ENCODE measurements around the gene APOBEC2. TPM values are rescaled to one million over a fixed set of nuclear protein-coding genes. Genes with fewer than 3 reads are reported as not detected.

APOBEC2 gene
- total and polyA plus RNA-seq, 2 of the 13 experiments (the other 11 are each of a cell fraction or from before 2014, with no cell fraction given): 0.09 TPM; not detected in 1

GRCh38 chr6:41023114-41023513, 29.9 kb upstream of the APOBEC2 start (continued):
- no peak for TF ChIP-seq SRSF4 (IDR thresholded peaks at IDR 0.05; ENCODE audit: low read depth, low read length, poor library complexity, severe bottlenecking)
- no peak for TF ChIP-seq CHD4 (IDR thresholded peaks at IDR 0.05; ENCODE audit: borderline replicate concordance, low read length)
- no peak for TF ChIP-seq RBAK (CRISPR knock-in tag; IDR thresholded peaks at IDR 0.05)
- TF ChIP-seq MNT (IDR thresholded peaks at IDR 0.05): no peak
- no peak for TF ChIP-seq ZNF367 (CRISPR knock-in tag; IDR thresholded peaks at IDR 0.05; ENCODE audit: borderline replicate concordance)

- H3K9ac ChIP-seq (ENCODE audit: insufficient read depth, low read depth, low read length): no peak overlapping the region
- no peak for ATAC-seq
- H3K27me3 ChIP-seq (ENCODE audit: control insufficient read depth in 1 of 2, insufficient read depth in 2 of 2, low read length in 2 of 2): no peaks in the 10 kb centered on the region
- ChIA-PET POLR2A (no interaction called here), CTCF (ENCODE audit: low intra/inter-chr PET ratio, low total read pairs) (interaction anchor here (1.2 to 2.9 kb wide), 3 partner anchors 20 to 41 kb away, joined by 3 to 56 read pairs (median 5); no protein-coding TSS in a partner anchor)
- intact Hi-C loops (cut with micrococcal nuclease; ENCODE audit: unreplicated experiment): loop anchor here (5.0 kb wide), 1 partner anchor 179 kb away; no protein-coding TSS in a partner anchor
- TF ChIP-seq RBM39 (IDR thresholded peaks at IDR 0.05; ENCODE audit: low read depth, low read length, poor library complexity, severe bottlenecking): no peak
- no peak for TF ChIP-seq ZNF260 (CRISPR knock-in tag; IDR thresholded peaks at IDR 0.05; ENCODE audit: borderline replicate concordance, low read depth)
- no peak for TF ChIP-seq ZNF20 (CRISPR knock-in tag; IDR thresholded peaks at IDR 0.05)
- TF ChIP-seq PHF5A (CRISPR knock-in tag; IDR thresholded peaks at IDR 0.05; ENCODE audit: low read depth, unreplicated experiment): no peak
- TF ChIP-seq NONO (IDR thresholded peaks at IDR 0.05): no peak
- no peak for TF ChIP-seq NONO (CRISPR knock-in tag; conservative IDR thresholded peaks at IDR 0.05)
- TF ChIP-seq CC2D1A (CRISPR knock-in tag; IDR thresholded peaks at IDR 0.05): no peak
- no peak for TF ChIP-seq SETDB1 (CRISPR knock-in tag; IDR thresholded peaks at IDR 0.05; ENCODE audit: borderline replicate concordance)
- no peak for TF ChIP-seq KDM3A (CRISPR knock-in tag; IDR thresholded peaks at IDR 0.05; ENCODE audit: low read depth)
- TF ChIP-seq WIZ (CRISPR knock-in tag; IDR thresholded peaks at IDR 0.05): no peak
- TF ChIP-seq KLF6 (CRISPR knock-in tag; IDR thresholded peaks at IDR 0.05): no peak
- TF ChIP-seq ZMYM4 (CRISPR knock-in tag; IDR thresholded peaks at IDR 0.05): no peak
- H3K36me3 ChIP-seq (replicated peaks in 1 of 2; ENCODE audit: control insufficient read depth in 1 of 2, insufficient read depth in 2 of 2, low read length in 2 of 2): no peaks in the 10 kb centered on the region
- BruUV-seq (replicated peaks): no TSS peak
- FAIRE-seq: no peak
- no peak overlapping the region for H3K27ac ChIP-seq (ENCODE audit: extremely low read length, insufficient read depth, low read length)
- H3K4me2 ChIP-seq (ENCODE audit: low read depth, low read length): no peak overlapping the region
- no peaks in the 10 kb centered on the region for H3K9me3 ChIP-seq (ENCODE audit: low read length)
- H3K79me2 ChIP-seq (ENCODE audit: insufficient read depth, low read length): no peaks in the 10 kb centered on the region
- H2AFZ ChIP-seq (ENCODE audit: low read length): no peak overlapping the region
- no peaks in the 10 kb centered on the region for H4K20me1 ChIP-seq (ENCODE audit: insufficient read depth, low read length)
- peaks cover 27% of the 10 kb centered on the region for H3K4me1 ChIP-seq (ENCODE audit: insufficient read depth, low read length)
- 92% methylated on average over 3 of the region's 3 CpGs for WGBS (ENCODE audit: low lambda C conversion rate)
- in situ Hi-C loops (cut with HindIII; ENCODE audit: extremely low pct_ligation_motif_present, low pct_unique_long_range_greater_than_20kb): loop anchor here (25.0 kb wide), 1 partner anchor 689 kb away; no protein-coding TSS in a partner anchor
- no peak overlapping the region for H3K4me3 ChIP-seq (replicated peaks in 1 of 3; ENCODE audit: insufficient read depth in 1 of 3, low read depth in 2 of 3, low read length in 3 of 3)
- no peak for DNase-seq (ENCODE audit: low spot score)
Measured at GRCh38 chr6:41025966-41026530, 27.0 kb upstream of the APOBEC2 start.
